ENCODE data around the gene WASHC3.

WASHC3 gene

DNA sequence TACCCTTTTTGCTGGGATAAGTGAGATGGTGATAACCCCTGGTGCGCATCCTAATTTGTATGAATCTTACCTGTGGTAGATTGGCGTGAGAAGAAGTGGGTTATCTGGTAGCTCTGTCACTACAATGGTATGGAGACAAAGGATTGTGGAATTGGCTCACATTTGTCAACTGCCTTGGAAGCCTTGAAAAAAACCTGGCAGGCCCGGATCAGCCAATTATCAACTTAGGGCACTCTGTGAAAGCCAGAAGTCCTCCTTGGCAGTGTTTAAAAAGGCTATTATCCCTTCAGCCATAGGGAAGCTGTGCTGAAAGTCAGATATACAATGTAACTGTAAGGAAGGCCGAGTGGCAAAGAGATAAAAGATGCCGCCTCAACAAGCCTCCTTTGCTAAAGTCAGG, 56.5 kb downstream of the WASHC3 start:
- TF ChIP-seq, protein P1, sequence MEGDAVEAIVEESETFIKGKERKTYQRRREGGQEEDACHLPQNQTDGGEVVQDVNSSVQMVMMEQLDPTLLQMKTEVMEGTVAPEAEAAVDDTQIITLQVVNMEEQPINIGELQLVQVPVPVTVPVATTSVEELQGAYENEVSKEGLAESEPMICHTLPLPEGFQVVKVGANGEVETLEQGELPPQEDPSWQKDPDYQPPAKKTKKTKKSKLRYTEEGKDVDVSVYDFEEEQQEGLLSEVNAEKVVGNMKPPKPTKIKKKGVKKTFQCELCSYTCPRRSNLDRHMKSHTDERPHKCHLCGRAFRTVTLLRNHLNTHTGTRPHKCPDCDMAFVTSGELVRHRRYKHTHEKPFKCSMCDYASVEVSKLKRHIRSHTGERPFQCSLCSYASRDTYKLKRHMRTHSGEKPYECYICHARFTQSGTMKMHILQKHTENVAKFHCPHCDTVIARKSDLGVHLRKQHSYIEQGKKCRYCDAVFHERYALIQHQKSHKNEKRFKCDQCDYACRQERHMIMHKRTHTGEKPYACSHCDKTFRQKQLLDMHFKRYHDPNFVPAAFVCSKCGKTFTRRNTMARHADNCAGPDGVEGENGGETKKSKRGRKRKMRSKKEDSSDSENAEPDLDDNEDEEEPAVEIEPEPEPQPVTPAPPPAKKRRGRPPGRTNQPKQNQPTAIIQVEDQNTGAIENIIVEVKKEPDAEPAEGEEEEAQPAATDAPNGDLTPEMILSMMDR (IDR thresholded peaks at IDR 0.05; ENCODE audit: low read depth, low read length): no peak
- no peak for TF ChIP-seq POLR2A (IDR thresholded peaks at IDR 0.05; ENCODE audit: extremely low read depth, insufficient read length)
- TF ChIP-seq, protein P2, sequence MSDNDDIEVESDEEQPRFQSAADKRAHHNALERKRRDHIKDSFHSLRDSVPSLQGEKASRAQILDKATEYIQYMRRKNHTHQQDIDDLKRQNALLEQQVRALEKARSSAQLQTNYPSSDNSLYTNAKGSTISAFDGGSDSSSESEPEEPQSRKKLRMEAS (IDR thresholded peaks at IDR 0.05; ENCODE audit: low read depth, low read length): no peak
- no peak for TF ChIP-seq MYC (IDR thresholded peaks at IDR 0.05; ENCODE audit: low read depth, low read length)
- no peak for DNase-seq (ENCODE audit: low read depth)

DNA sequence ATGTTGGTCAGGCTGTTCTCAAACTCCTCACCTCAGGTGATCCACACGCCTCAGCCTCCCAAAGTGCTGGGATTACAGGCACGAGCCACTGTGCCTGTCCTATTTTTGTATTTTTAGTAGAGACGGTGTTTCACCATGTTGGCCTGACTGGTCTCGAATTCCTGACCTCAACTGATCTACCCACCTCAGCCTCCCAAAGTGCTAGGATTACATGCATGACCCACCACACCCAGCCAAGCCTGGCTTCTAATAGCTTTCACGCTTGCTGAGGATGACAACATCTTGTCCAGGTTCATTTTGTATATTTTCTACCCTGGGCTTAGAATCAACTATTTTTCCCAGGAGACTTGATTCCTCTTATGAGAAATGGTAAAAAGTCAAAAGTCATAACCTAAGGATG, 64.7 kb downstream of the WASHC3 start:
- no peak for DNase-seq (ENCODE audit: low read depth)
- TF ChIP-seq, protein P1 (IDR thresholded peaks at IDR 0.05; ENCODE audit: low read depth, low read length): no peak

More for the DNA sequence above, 56.5 kb downstream of the WASHC3 start:
- no peak overlapping the region for H3K4me3 ChIP-seq (ENCODE audit: low read depth, low read length)

DNA sequence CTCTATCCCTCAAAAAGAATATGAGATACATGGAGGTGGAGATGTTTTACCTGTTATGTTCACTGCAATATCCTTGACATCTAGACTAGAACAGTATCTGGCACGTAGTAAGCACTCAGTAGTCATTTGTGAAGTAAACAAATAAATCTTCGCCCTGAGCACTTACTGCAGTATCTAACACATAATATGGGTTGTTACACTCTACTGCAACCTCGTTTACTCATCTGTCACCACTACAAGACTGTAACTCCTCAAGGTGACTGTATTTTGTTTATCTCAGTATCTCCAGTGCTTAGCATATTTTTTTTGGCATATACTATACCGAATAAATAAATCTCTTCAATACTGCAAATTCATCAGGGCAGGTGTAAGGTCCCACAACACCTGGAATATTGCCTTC, 66.1 kb downstream of the WASHC3 start:
- TF ChIP-seq, protein P1 (IDR thresholded peaks at IDR 0.05; ENCODE audit: low read depth, low read length): no peak
- TF ChIP-seq MYC (IDR thresholded peaks at IDR 0.05; ENCODE audit: low read depth, low read length): no peak
- no peak for DNase-seq (ENCODE audit: low read depth)
- no peak overlapping the region for H3K4me3 ChIP-seq (ENCODE audit: low read depth, low read length)

More for the DNA sequence above, 64.7 kb downstream of the WASHC3 start:
- no peak overlapping the region for H3K4me3 ChIP-seq (ENCODE audit: low read depth, low read length)

DNA sequence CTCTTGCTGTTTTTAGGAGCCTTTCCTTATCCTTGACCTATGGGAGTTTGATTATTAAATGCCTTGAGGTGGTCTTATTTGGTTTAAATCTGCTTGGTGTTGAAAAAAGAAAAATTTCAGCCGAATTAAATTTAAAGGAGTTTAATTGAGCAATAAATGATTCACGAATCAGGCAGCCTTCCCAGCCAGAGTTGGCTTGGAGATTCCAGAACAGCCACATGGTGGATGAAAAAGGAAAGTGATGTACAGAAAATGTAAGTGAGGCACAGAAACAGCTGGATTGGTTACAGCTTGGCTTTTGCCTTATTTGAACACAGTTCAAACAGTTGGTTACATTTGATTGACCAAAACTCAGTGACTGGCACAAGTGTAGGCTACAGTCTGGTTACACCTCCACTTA, 69.7 kb downstream of the WASHC3 start:
- TF ChIP-seq, protein P1 (IDR thresholded peaks at IDR 0.05; ENCODE audit: low read depth, low read length): no peak
- TF ChIP-seq, protein P2 (IDR thresholded peaks at IDR 0.05; ENCODE audit: low read depth, low read length): no peak
- no peak for TF ChIP-seq MYC (IDR thresholded peaks at IDR 0.05; ENCODE audit: low read depth, low read length)
- TF ChIP-seq POLR2A (IDR thresholded peaks at IDR 0.05; ENCODE audit: extremely low read depth, insufficient read length): no peak
- no peak for DNase-seq (ENCODE audit: low read depth)
- H3K4me3 ChIP-seq (ENCODE audit: low read depth, low read length): no peak overlapping the region

DNA sequence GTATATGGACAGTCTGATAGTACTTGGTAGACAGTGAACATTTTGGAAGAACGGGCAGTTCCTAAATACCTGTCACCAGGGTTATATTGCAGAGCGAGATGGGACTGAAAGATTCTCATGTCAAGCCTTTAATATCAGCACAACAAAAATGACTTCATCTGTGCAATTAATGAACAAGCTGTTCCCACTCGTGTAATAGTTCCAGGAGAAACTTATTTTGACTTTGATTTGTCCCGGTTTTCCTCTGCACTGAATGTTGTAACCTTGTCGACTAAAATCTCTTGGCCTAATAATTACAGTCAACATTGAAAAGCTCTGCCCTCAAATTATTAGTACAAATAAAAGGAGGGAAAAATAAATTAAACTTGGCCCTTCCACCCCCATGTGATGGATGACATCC, 79.5 kb downstream of the WASHC3 start:
- TF ChIP-seq, protein P1 (IDR thresholded peaks at IDR 0.05; ENCODE audit: low read depth, low read length): no peak
- TF ChIP-seq POLR2A (IDR thresholded peaks at IDR 0.05; ENCODE audit: extremely low read depth, insufficient read length) (no peak), MYC (IDR thresholded peaks at IDR 0.05; ENCODE audit: low read depth, low read length) (no peak)
- TF ChIP-seq, protein P2 (IDR thresholded peaks at IDR 0.05; ENCODE audit: low read depth, low read length): no peak
- H3K4me3 ChIP-seq (ENCODE audit: low read depth, low read length): no peak overlapping the region
- no peak for DNase-seq (ENCODE audit: low read depth)

DNA sequence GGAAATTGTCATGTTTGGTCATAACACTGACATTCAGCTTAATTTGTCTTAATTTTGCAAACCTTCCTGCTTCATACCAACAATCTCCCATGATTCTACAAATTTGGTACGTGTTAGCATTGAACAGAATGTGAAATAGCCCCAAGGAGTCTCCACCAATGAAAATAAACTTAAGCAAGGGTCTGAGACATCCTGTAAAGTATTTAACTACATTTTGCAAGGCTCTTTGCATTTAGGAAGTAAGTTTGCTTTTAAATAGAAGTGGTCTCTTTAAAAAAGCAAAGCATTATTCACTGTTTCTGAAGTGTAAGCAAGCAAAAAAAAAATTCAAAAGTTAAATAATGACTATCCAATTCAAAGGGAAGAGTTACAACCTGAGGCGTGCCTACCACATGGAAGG, 79.9 kb downstream of the WASHC3 start:
- no peak overlapping the region for H3K4me3 ChIP-seq (ENCODE audit: low read depth, low read length)
- TF ChIP-seq MYC (IDR thresholded peaks at IDR 0.05; ENCODE audit: low read depth, low read length) (no peak), POLR2A (IDR thresholded peaks at IDR 0.05; ENCODE audit: extremely low read depth, insufficient read length) (no peak)
- TF ChIP-seq, protein P1 (IDR thresholded peaks at IDR 0.05; ENCODE audit: low read depth, low read length): no peak
- TF ChIP-seq, protein P2 (IDR thresholded peaks at IDR 0.05; ENCODE audit: low read depth, low read length): no peak

More for the DNA sequence above, 79.9 kb downstream of the WASHC3 start:
- DNase-seq (ENCODE audit: low read depth): no peak
